Heart right ventricle (tissue), 16 donors: ENCODE results near the gene ZFR2. TPM values are rescaled to one million over a fixed set of nuclear protein-coding genes. Genes with fewer than 3 reads are reported as not detected.

ENCODE experiments used
- ATAC-seq, 8 donors: fragments of 200-7000 bp; cut with Tn5 transposase; one replicate each; pipeline ENCODE4 v1.9.1; 2020; ENCODE audit warnings: mild to moderate bottlenecking in 8 of 8, moderate library complexity in 8 of 8, moderate number of reproducible peaks in 1 of 8
- DNase-seq, 2 donors: peaks; one replicate each; pipeline ENCODE4 v3.0.0-alpha.2; 2020
- H3K27ac ChIP-seq, 10 donors: fragments of 200-600 bp; sonication (generic) in 2 of 10; one replicate each; pipeline versions ENCODE4 v1.5.0 to v1.8.0; 2020 to 2022; ENCODE audit warnings: mild to moderate bottlenecking in 3 of 10
- H3K27me3 ChIP-seq, 7 donors: fragments of 200-600 bp; one replicate each; pipeline ENCODE4 v1.8.0; 2021 to 2022; ENCODE audit warnings: mild to moderate bottlenecking in 2 of 7
- H3K36me3 ChIP-seq, 9 donors: fragments of 200-600 bp; sonication (generic) in 1 of 9; one replicate each; pipeline versions ENCODE4 v1.5.0 to v1.8.0; 2020 to 2022; ENCODE audit warnings: mild to moderate bottlenecking in 2 of 9
- H3K4me1 ChIP-seq, 9 donors: fragments of 200-600 bp; sonication (generic) in 1 of 9; one replicate each; pipeline versions ENCODE4 v1.5.0 to v1.8.0; 2020 to 2022; ENCODE audit warnings: mild to moderate bottlenecking in 4 of 9
- H3K4me3 ChIP-seq, 10 donors: fragments of 200-600 bp; sonication (generic) in 2 of 10; one replicate each; pipeline versions ENCODE4 v1.5.0 to v1.8.0; 2020 to 2022; ENCODE audit warnings: mild to moderate bottlenecking in 7 of 10, moderate library complexity in 2 of 10
- H3K9me3 ChIP-seq, 11 donors: fragments of 200-600 bp in 10 of 11; sonication (generic) in 2 of 11; one replicate each; pipeline versions ENCODE4 v1.5.0 to v1.8.0; 2013 to 2022; ENCODE audit warnings: mild to moderate bottlenecking in 2 of 11, control low read depth in 1 of 11, moderate library complexity in 1 of 11
- CTCF ChIP-seq, 9 donors: fragments of 200-600 bp; sonication (generic) in 2 of 9; IDR thresholded peaks; one replicate each; pipeline versions ENCODE4 v1.5.0 to v1.8.0; 2021 to 2022; ENCODE audit warnings: antibody characterized with exemption in 9 of 9, mild to moderate bottlenecking in 5 of 9, moderate library complexity in 1 of 9
- WGBS, 2 donors: extraction: QIAGEN DNeasy Blood & Tissue Kit; methylation state at CpG; one replicate each; pipeline ENCODE4 v1.1.7; 2013; ENCODE audit warnings: inconsistent platforms in 1 of 2; 5-methylcytosine and 5-hydroxymethylcytosine counted together
- intact Hi-C, 10 donors: fragments of 100-400 bp; cut with DNase I; formaldehyde crosslinking; loops; one replicate each; pipeline versions ENCODE4 v1.11.1 to v1.14.2; 2022
- polyA plus RNA-seq, 2 donors: library from polyadenylated mRNA; stranded (reverse); fragments of 200-250 nt; gene quantifications; one replicate each; pipeline ENCODE4 v1.2.3, GENCODE V29; 2013
- total RNA-seq, 10 donors: library from RNA; stranded (reverse); fragmentation: NEBNext Ultra II Directional in 3 of 10; extraction: Animal tissue kit (Norgen Biotek cat#: 25700) in 3 of 10; gene quantifications; one replicate each; pipeline versions ENCODE4 v1.2.1 to v1.2.4, GENCODE V29; 2021 to 2023
- donor health status: Arrhythmogenic right ventricular cardiomyopathy.
- donor health status: ischemic (EF 13 %, LVEDD 7.1; RV severe dilation, severe dysfunction).
- donor health status: healthy with polysubstance abuse.
- donor health status: DM: no; HTN: yes; CAD: no.
- donor health status: DM: no; HTN: no; CAD: no.
- donor health status: ischemic (EF 25% LVEDD 6.9; RV normal size, moderate dysfunction).
- donor health status: ischemic (EF 25% LVEDD 5.7; RV mildly dilated, moderate dysfunction).
- donor health status: healthy.
- donor health status: DM: yes; HTN: yes; CAD: no.
- donor health status: Ischemic cardiomyopathy.
- donor health status: ischemic (EF 35%, LVEDD 5.7; RV mildly dilated, moderate dysfunction).
- donor health status: nonischemic (EF 11% LVEDD 7.7; RV severe dilation, severe dysfunction).
- donor health status: DM: yes; HTN: yes; CAD: no.
- donor health status: PGD.
- donor health status: ischemic (EF 29% LVEDD 5.4; RV normal size, mild dysfunction).
- donor health status: nonischemic (EF 23%, LVEDD 6.1; RV moderate dilation, normal function).

ZFR2 gene
- total and polyA plus RNA-seq, 12 donors: 0.04 to 0.29 TPM; not detected in 10

- Histone ChIP-seq H3K4me3 (no peak overlapping the region), H3K27me3 (no peaks in the 10 kb centered on the region), H3K27ac (no peak overlapping the region), H3K36me3 (no peaks in the 10 kb centered on the region), H3K4me1 (no peaks in the 10 kb centered on the region), H3K9me3 (peaks cover 0 to 7% (median 4%) of the 10 kb centered on the region in 11 donors)
- intact Hi-C loops: no loop called here
- no peak for TF ChIP-seq CTCF (IDR thresholded peaks at IDR 0.05)
- 61 to 65% methylated on average over 12 of the region's 12 CpGs for WGBS, 2 donors
- no peak for DNase-seq
- peak in 6 of 8 donors; percentile 25 to 82 (median 48) for ATAC-seq
Measured at GRCh38 chr19:3893509-3894179, 24.8 kb upstream of the ZFR2 start.

- no peak for ATAC-seq
- intact Hi-C loops: no loop called here
- Histone ChIP-seq H3K4me1 (no peaks in the 10 kb centered on the region), H3K4me3 (no peak overlapping the region), H3K36me3 (no peaks in the 10 kb centered on the region), H3K9me3 (no peaks in the 10 kb centered on the region), H3K27me3 (peaks cover 0 to 3% (median 0%) of the 10 kb centered on the region in 7 donors), H3K27ac (no peak overlapping the region)
- WGBS, 2 donors: 81 to 87% methylated on average over 17 of the region's 17 CpGs
- no peak for DNase-seq
- no peak for TF ChIP-seq CTCF (IDR thresholded peaks at IDR 0.05)
Measured at GRCh38 chr19:3890591-3890990, 21.8 kb upstream of the ZFR2 start.

- no peak for TF ChIP-seq CTCF (IDR thresholded peaks at IDR 0.05)
- intact Hi-C loops: no loop called here
- no peak for DNase-seq
- H3K9me3 ChIP-seq: no peaks in the 10 kb centered on the region
- peaks cover 0 to 6% (median 0%) of the 10 kb centered on the region in 9 donors for H3K4me1 ChIP-seq
- no peaks in the 10 kb centered on the region for H3K36me3 ChIP-seq
- 16% methylated on average over 6 of the region's 6 CpGs for WGBS, 2 donors
- H3K27me3 ChIP-seq: peaks cover 8 to 76% (median 65%) of the 10 kb centered on the region in 7 donors
- peak overlapping the region in 1 of 10 donors; percentile 18 for H3K4me3 ChIP-seq
- no peak for ATAC-seq
- no peak overlapping the region for H3K27ac ChIP-seq
Measured at GRCh38 chr19:3882041-3882384, 13.2 kb upstream of the ZFR2 start.

- Histone ChIP-seq H3K36me3 (no peaks in the 10 kb centered on the region), H3K9me3 (no peaks in the 10 kb centered on the region), H3K4me1 (peaks cover 0 to 6% (median 0%) of the 10 kb centered on the region in 9 donors), H3K27ac (no peak overlapping the region), H3K27me3 (peaks cover 8 to 76% (median 65%) of the 10 kb centered on the region in 7 donors), H3K4me3 (peak overlapping the region in 1 of 10 donors; percentile 18)
- TF ChIP-seq CTCF (IDR thresholded peaks at IDR 0.05): no peak
- no peak for DNase-seq
- intact Hi-C loops: no loop called here
- 1 to 2% methylated on average over 30 to 31 of the region's 31 CpGs for WGBS, 2 donors
- ATAC-seq: no peak
Measured at GRCh38 chr19:3881272-3882040, 12.6 kb upstream of the ZFR2 start.
